ENCODE measurements around the gene ARSK. TPM values are rescaled to one million over a fixed set of nuclear protein-coding genes. Genes with fewer than 3 reads are reported as not detected.

ARSK gene
- total RNA-seq, 1 donor from 2014 or later = 9.1 TPM

DNA sequence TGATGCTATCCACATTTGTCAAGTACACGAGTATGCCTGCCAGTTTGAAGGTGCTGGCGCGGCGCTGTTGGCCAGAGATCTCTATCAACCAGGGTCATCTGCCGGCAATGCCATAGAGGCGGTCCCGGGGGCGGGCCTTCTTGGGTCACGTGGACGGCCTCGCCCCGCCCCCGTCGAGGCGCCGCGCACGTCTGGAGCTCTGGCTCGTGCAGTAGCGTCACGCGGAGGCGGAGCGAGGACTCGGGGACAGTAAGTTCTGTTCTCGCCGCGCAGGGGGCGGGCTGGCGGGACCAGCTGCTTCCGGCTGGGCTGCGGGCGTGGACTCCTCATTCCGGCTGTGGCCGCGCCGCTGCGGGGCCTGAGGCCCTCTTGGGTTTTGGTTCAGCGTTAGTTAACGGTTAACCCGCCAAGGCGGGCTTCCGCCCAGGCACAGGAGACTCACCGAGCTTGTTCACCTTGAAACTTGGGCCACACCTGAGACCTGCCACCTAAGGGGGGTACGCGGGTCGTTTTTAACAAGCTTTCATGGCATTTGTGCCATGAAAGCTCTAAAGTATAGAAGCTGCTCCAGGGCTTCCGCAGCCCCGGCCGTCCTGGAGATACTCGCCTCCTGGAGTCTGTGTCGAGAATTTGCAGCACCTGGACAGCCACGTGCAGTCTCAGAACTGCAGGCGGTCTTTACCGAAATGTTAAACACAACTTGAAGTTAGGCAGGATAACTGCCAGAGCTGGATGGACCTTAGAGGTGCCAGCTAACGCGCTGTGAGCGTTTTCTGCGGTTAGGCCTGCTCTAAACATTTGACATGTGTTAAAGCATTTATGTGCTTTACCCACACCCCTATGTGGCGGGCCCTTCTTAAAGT lies 91.9 kb downstream of the ARSK start, which contains the start of gene RFESD:
Gene RFESD, plus strand, starts transcription at position 209 of the 863 bp plus-strand sequence. CDS start 5,495 bp downstream, outside the sequence.
- peak in 1 of 2 donors; percentile 98 for DNase-seq (ENCODE audit: extremely low spot score in 2 of 2)
- H3K27ac ChIP-seq = peak within 1 kb of the TSS; percentile 97
- no peaks in the 10 kb centered on the region for H3K36me3 ChIP-seq
- no peaks in the 10 kb centered on the region for H3K27me3 ChIP-seq
- intact Hi-C loops (cut with DNase I) = loop anchor here (2.0 to 10.0 kb wide), 3 partner anchors 84 to 698 kb away; partner anchors contain the start of gene RHOBTB3
- peak in 1 of 2 donors; percentile 92 for TF ChIP-seq POLR2A (IDR thresholded peaks at IDR 0.05)
- TF ChIP-seq POLR2AphosphoS5 (IDR thresholded peaks at IDR 0.05; ENCODE audit: insufficient read depth in 1 of 2, low read depth in 1 of 2) = peak; percentile 98 to 99
- TF ChIP-seq, protein P1, sequence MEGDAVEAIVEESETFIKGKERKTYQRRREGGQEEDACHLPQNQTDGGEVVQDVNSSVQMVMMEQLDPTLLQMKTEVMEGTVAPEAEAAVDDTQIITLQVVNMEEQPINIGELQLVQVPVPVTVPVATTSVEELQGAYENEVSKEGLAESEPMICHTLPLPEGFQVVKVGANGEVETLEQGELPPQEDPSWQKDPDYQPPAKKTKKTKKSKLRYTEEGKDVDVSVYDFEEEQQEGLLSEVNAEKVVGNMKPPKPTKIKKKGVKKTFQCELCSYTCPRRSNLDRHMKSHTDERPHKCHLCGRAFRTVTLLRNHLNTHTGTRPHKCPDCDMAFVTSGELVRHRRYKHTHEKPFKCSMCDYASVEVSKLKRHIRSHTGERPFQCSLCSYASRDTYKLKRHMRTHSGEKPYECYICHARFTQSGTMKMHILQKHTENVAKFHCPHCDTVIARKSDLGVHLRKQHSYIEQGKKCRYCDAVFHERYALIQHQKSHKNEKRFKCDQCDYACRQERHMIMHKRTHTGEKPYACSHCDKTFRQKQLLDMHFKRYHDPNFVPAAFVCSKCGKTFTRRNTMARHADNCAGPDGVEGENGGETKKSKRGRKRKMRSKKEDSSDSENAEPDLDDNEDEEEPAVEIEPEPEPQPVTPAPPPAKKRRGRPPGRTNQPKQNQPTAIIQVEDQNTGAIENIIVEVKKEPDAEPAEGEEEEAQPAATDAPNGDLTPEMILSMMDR (IDR thresholded peaks at IDR 0.05) = peak in 1 of 3 experiments; percentile 11
- peaks cover 9% of the 10 kb centered on the region for H3K4me1 ChIP-seq
- peak within 1 kb of the TSS; percentile 43 to 65 for H3K4me3 ChIP-seq
- H3K9me3 ChIP-seq = no peaks in the 10 kb centered on the region

DNA sequence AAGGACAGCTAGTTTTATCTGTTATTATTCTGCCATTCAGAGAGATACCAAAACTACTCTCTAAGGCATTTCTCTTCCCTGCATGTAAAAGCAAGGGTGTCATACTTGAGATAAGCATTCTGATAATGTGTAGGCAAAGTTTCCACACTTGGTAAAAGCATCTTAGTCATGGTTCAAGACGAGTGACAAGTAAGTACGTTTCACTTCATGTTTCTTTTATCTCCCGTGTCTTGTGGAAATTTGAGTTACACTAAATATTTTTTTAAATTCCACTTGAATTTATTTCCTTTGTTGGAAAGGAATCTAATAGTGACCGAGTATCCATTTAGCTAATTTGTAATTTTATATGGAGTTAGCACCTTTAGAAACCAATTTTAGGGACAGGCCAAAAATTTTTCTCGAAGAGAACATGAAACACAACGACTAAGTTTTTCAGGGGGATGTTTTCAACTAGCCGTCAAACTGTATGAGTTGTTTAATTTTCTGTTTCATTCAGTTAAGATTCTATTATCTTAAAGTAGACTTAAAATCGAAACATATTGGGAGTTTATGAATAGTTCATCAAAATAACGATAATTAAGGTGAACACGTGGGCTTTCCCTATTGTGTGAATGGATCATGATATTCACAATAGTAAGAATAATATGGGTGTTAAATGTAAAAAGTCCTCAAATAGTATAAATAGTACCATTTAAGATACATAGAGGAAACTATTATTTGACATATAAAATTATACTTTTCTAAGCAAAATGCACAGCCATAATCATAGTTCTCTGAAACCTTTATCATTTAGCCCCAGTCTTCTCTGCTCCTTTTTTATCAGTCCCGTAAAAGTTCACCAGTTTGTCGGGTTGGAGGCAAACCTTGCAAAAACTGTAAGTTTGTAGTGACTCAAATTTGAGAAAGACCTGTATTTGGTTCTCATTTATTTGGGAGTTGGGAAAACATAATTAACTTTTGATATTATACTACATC lies 93.3 kb downstream of the ARSK start:
- intact Hi-C loops (cut with DNase I) = loop anchor here (2.0 to 10.0 kb wide), 3 partner anchors 83 to 697 kb away; partner anchors contain the start of gene RHOBTB3
- Histone ChIP-seq H3K4me3 (peak overlapping the region in 1 of 2 donors; percentile 65), H3K4me1 (peaks cover 9% of the 10 kb centered on the region), H3K36me3 (no peaks in the 10 kb centered on the region), H3K9me3 (no peaks in the 10 kb centered on the region), H3K27ac (peak overlapping the region; percentile 97), H3K27me3 (no peaks in the 10 kb centered on the region)
- TF ChIP-seq, protein P1 (IDR thresholded peaks at IDR 0.05) = peak in 1 of 3 experiments; percentile 1
- TF ChIP-seq POLR2A (IDR thresholded peaks at IDR 0.05) = no peak
- no peak for DNase-seq (ENCODE audit: extremely low spot score in 2 of 2)

DNA sequence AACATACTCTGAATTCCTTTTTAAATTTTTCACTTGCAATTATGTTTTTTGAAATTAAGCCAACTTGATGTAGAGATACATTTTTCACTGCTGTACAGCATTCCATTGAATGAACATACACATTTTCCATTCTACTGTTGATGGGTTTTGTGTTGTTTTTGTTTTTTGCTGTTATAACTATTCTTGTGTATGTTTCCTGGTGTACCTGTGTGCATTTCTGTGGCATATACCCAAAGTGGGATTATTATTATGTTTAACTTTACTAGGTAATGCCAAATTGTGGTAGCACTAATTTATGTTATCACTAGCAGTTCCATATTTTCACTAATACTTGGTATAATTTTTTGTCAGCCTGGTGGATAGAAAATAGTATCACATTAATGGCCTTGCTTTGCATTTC lies 94.4 kb downstream of the ARSK start:
- Histone ChIP-seq H3K4me1 (peaks cover 9% of the 10 kb centered on the region), H3K27ac (no peak overlapping the region), H3K4me3 (no peak overlapping the region), H3K9me3 (no peaks in the 10 kb centered on the region), H3K27me3 (no peaks in the 10 kb centered on the region), H3K36me3 (no peaks in the 10 kb centered on the region)
- TF ChIP-seq, protein P1 (IDR thresholded peaks at IDR 0.05) = no peak
- TF ChIP-seq POLR2AphosphoS5 (IDR thresholded peaks at IDR 0.05; ENCODE audit: insufficient read depth in 1 of 2, low read depth in 1 of 2) (no peak), POLR2A (IDR thresholded peaks at IDR 0.05) (no peak)
- intact Hi-C loops (cut with DNase I) = loop anchor here (10.0 kb wide), 2 partner anchors 196 to 696 kb away; no protein-coding TSS in a partner anchor
- no peak for DNase-seq (ENCODE audit: extremely low spot score in 2 of 2)

DNA sequence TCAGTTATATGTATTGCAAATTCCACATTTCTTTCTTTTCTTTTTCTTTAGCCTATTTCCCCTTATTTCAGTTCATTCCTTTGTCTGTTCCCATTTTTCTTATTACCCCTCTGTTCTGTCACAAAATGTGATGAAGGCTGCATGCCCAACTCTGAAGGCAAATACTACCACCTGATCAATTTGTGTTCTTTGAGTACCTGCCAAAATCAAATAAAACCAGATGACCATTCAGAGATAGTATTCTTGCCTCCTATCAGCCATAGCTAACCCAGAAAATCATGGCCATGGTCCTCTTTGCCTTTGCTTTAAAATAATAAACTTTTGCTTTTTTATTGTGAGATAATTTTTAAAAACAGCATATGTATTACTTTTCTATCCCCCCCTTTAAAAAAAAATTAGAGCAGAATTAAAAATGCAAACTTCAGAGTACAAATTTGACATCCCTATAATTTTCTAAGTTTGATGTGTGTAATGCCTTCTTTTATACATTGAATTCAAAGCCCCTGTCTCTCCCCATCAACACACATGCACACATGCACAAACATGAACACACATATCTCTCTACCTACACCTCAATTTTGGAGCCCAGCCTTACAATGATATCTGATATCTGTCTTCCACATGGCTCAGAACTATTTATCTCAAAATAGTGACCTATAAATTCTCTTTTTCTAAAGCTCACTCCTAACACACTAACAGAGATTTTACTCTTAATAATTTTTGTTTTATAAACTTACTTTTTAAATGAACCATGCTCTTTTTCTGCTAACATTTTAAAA lies 95.1 kb downstream of the ARSK start:
- TF ChIP-seq, protein P1 (IDR thresholded peaks at IDR 0.05) = no peak
- TF ChIP-seq POLR2AphosphoS5 (IDR thresholded peaks at IDR 0.05; ENCODE audit: insufficient read depth in 1 of 2, low read depth in 1 of 2) (no peak), POLR2A (IDR thresholded peaks at IDR 0.05) (no peak)
- Histone ChIP-seq H3K4me3 (no peak overlapping the region), H3K36me3 (no peaks in the 10 kb centered on the region), H3K9me3 (no peaks in the 10 kb centered on the region), H3K4me1 (peaks cover 9% of the 10 kb centered on the region), H3K27me3 (no peaks in the 10 kb centered on the region), H3K27ac (no peak overlapping the region)
- intact Hi-C loops (cut with DNase I) = loop anchor here (10.0 kb wide), 2 partner anchors 195 to 695 kb away; no protein-coding TSS in a partner anchor
- DNase-seq (ENCODE audit: extremely low spot score in 2 of 2) = no peak
